Measurements from ENCODE around the gene PLEKHG1. TPM values are rescaled to one million over a fixed set of nuclear protein-coding genes. Genes with fewer than 3 reads are reported as not detected.

The PLEKHG1 gene
- total and polyA plus RNA-seq, 2 experiments from 2014 or later: 0.89 to 2.5 TPM

- no peak overlapping the region for H3K4me3 Mint-ChIP-seq
These were observed 39.4 kb upstream of the PLEKHG1 start for GRCh38 chr6:150560004-150560883.

More at GRCh38 chr6:150560004-150560883, 39.4 kb upstream of the PLEKHG1 start:
- ATAC-seq: no peak
- Histone ChIP-seq H3K36me3 (ENCODE audit: insufficient read depth) (no peaks in the 10 kb centered on the region), H3K79me2 (replicated peaks; ENCODE audit: insufficient read depth) (no peaks in the 10 kb centered on the region), H4K20me1 (replicated peaks; ENCODE audit: insufficient read depth) (no peaks in the 10 kb centered on the region), H3K27ac (ENCODE audit: low read depth) (no peak overlapping the region), H3K4me2 (no peak overlapping the region), H3K4me1 (ENCODE audit: insufficient read depth) (no peaks in the 10 kb centered on the region), H2AFZ (no peak overlapping the region), H3K27me3 (ENCODE audit: insufficient read depth) (no peaks in the 10 kb centered on the region), H3K4me3 (no peak overlapping the region), H3K9me2 (ENCODE audit: insufficient read depth) (no peaks in the 10 kb centered on the region; the same call in 1 of the 2 replicates), H3F3A (replicated peaks; ENCODE audit: low read depth) (no peaks in the 10 kb centered on the region)
- H3K4me1 Mint-ChIP-seq: no peaks in the 10 kb centered on the region
- no peak for DNase-seq (ENCODE audit: low spot score)
- no peaks in the 10 kb centered on the region for H3K36me3 Mint-ChIP-seq (ENCODE audit: low read depth)
- H3K9me3 Mint-ChIP-seq: no peaks in the 10 kb centered on the region
- TF ChIP-seq ZNF331 (CRISPR knock-in tag; IDR thresholded peaks at IDR 0.05; ENCODE audit: low read depth) (no peak), ZNF462 (CRISPR knock-in tag; IDR thresholded peaks at IDR 0.05) (no peak), EZH2phosphoT487 (IDR thresholded peaks at IDR 0.05; ENCODE audit: unreplicated experiment) (no peak), CREB1 (CRISPR knock-in tag; IDR thresholded peaks at IDR 0.05; ENCODE audit: low read depth) (no peak), ZNF114 (CRISPR knock-in tag; IDR thresholded peaks at IDR 0.05) (no peak), CTCF (conservative IDR thresholded peaks at IDR 0.05; ENCODE audit: low read depth in 2 of 2) (no peak), NANOG (IDR thresholded peaks at IDR 0.05; ENCODE audit: borderline replicate concordance) (no peak), STAT1 (IDR thresholded peaks at IDR 0.05; ENCODE audit: unreplicated experiment) (no peak), JUNB (IDR thresholded peaks at IDR 0.05; ENCODE audit: unreplicated experiment) (no peak), POLR2AphosphoS5 (IDR thresholded peaks at IDR 0.05; ENCODE audit: low read depth) (no peak), EZH2 (IDR thresholded peaks at IDR 0.05; ENCODE audit: low read depth, unreplicated experiment) (no peak)
- TF ChIP-seq, protein P1, sequence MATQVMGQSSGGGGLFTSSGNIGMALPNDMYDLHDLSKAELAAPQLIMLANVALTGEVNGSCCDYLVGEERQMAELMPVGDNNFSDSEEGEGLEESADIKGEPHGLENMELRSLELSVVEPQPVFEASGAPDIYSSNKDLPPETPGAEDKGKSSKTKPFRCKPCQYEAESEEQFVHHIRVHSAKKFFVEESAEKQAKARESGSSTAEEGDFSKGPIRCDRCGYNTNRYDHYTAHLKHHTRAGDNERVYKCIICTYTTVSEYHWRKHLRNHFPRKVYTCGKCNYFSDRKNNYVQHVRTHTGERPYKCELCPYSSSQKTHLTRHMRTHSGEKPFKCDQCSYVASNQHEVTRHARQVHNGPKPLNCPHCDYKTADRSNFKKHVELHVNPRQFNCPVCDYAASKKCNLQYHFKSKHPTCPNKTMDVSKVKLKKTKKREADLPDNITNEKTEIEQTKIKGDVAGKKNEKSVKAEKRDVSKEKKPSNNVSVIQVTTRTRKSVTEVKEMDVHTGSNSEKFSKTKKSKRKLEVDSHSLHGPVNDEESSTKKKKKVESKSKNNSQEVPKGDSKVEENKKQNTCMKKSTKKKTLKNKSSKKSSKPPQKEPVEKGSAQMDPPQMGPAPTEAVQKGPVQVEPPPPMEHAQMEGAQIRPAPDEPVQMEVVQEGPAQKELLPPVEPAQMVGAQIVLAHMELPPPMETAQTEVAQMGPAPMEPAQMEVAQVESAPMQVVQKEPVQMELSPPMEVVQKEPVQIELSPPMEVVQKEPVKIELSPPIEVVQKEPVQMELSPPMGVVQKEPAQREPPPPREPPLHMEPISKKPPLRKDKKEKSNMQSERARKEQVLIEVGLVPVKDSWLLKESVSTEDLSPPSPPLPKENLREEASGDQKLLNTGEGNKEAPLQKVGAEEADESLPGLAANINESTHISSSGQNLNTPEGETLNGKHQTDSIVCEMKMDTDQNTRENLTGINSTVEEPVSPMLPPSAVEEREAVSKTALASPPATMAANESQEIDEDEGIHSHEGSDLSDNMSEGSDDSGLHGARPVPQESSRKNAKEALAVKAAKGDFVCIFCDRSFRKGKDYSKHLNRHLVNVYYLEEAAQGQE (IDR thresholded peaks at IDR 0.05; ENCODE audit: unreplicated experiment): no peak
- TF ChIP-seq, protein P2, sequence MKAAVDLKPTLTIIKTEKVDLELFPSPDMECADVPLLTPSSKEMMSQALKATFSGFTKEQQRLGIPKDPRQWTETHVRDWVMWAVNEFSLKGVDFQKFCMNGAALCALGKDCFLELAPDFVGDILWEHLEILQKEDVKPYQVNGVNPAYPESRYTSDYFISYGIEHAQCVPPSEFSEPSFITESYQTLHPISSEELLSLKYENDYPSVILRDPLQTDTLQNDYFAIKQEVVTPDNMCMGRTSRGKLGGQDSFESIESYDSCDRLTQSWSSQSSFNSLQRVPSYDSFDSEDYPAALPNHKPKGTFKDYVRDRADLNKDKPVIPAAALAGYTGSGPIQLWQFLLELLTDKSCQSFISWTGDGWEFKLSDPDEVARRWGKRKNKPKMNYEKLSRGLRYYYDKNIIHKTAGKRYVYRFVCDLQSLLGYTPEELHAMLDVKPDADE (IDR thresholded peaks at IDR 0.05): no peak
- H3K27me3 Mint-ChIP-seq (ENCODE audit: insufficient read depth, low read depth, poor library complexity): no peaks in the 10 kb centered on the region
- no peak overlapping the region for H3K27ac Mint-ChIP-seq
